ENCODE measurements around the gene MTFP1.
"Not testable (repeated sequence)": the region's sequence is repeated elsewhere in the genome, so short reads cannot be mapped to it uniquely, and the experiment has no call there.

The MTFP1 gene

DNA sequence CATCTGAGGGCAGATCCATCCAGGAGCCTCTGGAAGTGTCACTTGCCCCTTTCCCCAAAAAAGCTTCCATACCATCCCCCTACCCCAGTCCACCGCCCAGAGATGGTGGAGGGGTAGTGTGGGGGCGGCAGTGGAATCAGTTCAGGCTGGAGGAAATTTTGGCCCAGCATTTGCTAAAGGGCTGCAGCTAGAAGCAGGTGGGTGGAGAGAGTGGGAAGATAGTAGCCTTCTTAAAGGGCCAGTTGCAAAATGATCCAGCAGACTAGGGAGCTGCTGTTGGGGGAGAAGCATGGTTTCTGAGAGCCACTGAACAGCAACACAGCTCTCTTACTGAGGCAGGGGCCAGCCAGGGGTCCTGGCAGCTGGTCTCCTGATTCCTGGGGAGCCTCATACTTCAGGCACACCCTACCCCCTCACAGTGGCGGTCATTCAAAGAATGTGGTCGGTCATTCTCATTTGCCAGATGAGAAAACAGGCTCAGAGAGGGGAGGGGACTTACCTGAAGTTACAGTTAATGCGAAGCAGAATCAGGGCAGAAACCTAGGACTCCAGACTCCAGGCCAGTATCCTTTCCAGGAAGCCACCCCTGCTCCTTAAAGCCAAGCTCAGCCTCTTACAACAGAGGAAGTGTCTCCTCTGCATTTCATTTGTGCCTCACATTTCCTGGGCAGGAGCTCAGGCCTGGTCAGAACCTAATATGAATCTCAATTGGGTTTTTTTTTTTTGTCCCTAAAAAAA, 23.4 kb upstream of the MTFP1 start:
- no peak for DNase-seq

DNA sequence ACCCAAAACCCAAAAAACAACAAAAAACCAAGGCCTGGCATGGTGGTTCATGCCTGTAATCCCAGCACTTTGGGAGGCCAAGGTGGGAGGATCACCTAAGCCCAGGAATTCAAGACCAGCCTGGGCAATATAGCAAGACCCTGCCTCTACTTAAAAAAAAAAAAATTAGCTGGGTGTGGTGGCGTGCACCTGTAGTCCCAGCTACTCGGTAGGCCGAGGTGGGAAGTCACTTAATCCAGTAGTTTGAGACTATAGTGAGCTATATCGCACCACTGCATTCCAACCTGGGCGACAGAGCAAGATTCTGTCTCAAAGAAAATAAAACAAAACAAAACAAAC, 22.8 kb upstream of the MTFP1 start:
- not testable (repeated sequence) for DNase-seq

DNA sequence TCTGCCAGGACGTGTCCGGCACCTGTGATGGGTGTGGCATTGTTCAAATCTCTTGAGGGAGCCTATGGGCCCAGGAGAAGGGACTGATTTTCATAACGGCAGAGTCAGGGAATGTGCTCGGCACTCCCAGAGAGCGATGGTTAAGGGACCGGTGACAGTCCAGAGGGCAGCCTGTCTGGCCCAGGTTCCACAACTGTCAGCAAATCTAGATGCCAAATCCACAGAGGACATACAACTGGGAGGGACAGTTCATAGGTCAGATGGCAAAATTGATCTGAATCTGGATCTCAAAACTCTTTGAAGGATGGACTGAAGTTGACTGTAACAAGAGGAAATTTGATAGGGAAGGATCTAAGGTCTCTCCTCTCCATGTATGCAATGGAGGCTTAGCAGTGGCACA, 21.3 kb upstream of the MTFP1 start:
- DNase-seq: no peak

DNA sequence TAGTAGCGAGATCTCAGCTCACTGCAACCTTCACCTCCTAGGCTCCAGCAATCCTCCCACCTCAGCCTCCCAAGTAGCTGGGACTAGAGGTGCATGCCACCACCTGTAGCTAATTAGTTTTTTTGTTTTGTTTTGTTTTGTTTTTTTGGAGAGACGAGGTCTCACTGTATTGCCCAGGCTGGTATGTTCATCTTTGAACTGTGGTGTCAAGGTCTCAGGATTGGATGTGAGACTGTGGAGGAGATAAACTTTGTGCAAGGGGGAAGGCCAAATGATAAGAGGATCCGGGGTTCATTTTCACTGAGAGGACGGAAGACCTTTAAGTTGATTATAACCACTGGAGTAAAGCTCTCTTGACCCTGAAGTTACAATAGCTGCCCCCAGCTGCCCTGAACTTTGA, 19.8 kb upstream of the MTFP1 start:
- DNase-seq: no peak

DNA sequence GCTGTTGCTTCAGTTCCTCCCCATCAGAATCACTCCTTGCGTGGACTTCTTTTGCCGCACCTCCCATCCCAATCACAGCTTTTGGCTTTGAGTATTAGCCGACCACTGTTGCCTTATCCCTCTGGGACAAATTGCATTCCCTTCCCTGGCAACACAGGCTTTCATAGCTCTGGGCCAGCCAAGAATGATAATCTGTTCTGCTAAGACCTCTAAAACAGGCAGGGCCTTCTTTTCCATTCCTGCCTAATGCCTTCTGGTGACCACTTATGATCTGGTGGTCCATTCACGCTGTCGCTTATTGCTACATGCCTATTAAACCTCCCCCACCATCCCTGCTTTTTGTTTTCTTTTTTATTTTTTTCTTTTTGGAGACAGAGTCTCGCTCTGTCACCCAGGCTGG, 19.2 kb upstream of the MTFP1 start:
- no peak for DNase-seq

DNA sequence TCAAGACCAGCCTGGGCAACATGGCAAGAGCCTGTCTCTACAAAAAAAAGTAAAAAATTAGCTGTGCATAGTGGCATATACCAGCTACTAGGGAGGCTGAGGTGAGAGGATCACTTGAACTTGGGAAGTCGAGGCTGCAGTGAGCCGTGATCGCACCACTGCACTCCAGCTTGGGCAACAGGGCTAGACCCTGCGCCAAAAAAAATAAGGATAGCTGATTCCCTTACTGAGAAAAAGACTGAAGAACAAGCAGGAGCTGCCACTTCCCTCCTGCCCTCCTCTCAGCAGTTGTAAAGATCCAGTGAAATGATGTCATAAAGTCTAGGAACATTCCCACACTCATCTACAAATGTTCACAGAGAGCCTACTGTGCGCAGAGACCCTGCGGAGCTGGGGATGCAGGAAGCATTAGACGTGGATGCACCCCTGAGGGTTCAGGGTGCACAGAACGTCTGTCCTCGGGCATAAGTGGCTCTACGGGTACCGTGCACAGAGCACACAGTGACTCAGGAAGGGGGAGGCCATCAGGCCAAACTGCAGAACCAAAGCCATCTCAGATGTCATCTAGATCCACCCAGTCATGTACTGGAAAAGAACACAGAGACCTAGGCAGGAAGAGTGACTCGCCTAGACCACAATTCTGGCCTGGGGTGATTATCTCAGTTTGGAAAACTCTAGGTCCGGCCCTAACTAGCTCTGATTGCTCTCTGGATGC, 17.0 kb upstream of the MTFP1 start:
- no peak for DNase-seq

DNA sequence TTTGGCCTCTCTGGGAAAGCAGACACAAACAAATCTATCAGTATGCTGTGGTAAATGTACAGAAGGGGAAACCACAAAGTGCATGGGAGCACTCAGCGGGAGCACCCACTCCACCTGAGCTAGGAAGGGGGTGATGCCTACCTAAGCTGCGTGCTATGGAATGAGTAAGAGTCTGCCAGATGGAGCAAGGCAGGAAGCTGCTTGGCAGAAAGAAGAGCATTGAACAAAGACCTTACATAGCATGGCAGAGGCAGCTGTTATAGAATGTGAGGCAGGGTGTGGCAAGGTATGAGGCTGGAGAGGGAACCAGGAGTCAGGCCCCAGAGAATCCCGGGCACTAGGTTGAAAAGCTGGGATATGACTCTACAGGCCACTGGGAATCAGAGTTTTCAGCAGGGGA, 13.8 kb upstream of the MTFP1 start:
- no peak for DNase-seq

DNA sequence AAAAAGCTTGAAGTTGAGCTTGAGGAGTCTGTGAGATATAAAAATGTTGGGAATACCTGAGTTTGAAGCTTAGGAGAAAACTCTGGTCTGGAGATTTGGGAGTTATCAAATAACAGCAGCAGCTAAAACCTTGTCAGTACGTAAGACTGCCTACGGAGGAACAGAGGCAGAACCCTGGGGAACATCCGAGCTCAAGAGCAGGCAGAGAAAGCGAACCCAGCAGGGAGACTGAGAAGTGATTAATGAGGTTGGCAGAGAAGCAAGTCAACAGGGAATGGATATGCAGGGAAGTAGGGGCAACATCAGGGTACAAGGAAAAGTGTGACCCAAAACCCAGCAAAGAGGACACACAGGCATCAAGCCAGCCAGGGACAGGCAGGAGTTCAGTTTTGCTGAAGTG, 12.6 kb upstream of the MTFP1 start:
- DNase-seq: no peak

DNA sequence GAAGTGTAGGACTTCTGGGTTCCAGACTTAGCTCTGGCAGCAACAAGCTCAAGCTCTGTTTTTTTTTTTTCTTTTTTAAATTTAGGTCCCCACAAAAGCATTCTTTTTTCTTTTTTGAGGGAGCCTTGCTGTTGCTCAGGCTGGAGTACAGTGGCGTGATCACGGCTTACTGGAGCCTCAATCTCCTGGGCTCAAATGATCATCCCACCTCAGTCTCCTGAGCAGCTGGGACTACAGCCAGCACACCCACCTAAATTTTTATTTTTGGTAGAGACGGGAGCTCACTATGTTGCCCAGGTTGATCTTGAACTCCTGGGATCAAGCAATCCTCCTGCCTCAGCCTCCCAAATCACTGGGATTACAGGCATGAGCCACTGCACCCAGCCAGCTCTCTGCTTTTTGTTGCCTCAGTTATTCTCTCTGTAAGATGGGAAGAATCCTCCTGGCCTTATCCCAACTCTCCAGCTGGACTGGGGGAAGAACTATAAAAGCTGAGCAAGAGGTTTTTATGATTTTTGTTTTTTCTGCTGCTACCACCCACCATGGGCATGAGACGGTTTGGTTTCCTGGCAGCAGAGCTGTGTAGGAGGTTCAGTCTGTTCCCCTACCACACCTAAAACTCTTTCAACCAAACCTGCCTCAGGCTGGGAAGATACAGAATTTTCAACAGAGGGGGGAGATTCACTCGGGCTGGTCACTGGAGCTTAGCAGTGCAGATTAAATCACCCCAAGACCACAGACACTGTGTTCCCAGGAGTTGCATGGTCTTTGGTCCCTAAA, 11.6 kb upstream of the MTFP1 start:
- peak in 1 of 2 donors; percentile 33 for DNase-seq

DNA sequence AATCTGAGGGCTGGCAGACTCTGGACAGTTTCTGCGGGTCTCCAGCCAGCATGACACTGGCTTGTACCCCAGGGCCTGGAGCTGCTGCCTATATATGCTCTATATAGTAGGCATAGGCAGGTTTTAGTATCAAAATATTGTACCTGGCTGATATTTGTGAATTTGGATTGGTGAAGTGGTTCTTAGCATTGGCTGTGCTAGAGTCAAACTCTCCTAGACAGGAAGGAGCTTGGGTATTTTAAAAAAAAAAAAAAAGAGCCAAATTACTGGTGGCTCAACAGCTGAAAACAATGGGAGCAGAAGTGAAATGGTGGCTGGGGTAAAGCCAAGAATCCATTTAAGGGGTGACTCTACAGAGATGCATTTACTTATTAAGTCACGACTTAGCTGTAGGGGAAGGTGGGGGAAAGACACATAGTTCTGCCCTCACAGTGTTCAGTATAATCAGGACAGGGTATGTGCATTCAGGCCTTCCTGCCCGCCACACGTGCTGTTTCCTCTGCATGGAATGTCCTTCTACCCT, 11.0 kb upstream of the MTFP1 start:
- no peak for DNase-seq

DNA sequence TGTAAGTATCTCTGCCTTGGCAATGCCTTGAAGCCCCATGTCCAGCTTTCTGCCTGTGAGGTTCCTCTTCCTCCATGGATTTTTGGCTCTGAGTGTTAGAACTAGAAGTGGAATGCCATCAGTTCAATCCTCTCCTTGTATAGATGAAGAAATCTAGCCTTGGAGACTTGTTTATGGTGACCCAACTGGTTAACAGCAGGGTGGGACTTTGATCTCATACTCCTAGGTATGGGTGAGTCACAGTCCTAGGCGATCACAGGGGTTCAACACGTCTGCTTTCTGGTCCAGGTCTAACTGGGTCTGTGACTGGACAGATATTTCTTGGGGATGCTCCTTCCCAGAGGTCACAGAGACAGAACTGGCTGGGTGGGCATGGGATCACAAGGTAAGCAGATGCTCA, 9.2 kb upstream of the MTFP1 start:
- no peak for DNase-seq

DNA sequence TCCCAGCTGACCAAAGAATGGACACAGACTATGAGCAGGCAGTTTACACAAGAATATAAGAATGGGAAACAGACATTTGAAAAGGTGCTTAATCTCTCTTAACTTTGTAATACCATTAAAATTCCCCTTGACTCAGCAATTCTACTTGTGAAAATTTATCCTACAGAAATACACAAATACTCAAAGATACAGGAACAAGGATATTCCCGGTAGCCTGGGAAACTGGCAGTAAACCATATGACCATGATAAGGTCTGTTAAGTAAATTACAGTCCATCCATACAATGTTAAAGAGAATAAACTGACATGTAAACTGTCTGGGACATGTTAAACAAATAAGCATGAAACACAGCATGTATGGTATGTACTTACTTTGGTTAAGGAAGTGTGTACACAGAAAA, 8.7 kb upstream of the MTFP1 start:
- no peak for DNase-seq

DNA sequence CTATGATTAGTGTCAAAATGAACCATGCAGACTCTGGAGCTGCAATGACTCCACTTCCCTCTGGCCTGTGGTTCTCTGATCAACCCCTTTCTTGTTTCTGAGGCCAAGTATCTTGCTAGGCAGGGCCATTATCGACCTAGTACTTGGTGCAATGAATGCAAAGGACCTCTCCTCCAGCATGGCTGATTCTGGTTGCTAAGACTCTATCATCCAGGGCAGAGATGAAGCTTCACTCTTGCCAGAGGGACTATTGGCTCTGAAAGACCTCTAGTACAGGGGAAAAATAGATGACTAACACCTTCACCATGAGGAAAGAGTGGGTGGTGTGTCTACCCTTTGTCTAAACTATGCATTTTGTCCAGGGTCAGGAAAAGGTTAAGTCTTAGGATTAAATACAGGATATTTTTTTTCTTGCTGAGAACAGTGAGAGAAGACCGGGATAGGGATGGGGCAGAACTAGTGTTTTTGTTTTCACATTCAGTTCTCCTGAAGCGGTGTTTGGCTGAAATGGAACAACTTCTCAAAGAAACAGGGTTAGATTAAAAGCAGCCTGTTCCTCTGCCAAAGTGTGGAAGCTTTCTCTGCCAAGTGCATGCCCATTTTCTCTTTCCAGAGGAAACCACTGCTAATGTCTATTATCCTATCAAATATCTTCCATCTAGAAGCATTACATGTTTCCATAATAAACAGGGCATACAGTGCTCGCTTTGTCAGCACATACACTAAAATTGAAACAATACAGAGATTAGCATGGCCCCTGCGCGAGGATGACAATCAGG, 5.0 kb upstream of the MTFP1 start:
- DNase-seq: no peak

DNA sequence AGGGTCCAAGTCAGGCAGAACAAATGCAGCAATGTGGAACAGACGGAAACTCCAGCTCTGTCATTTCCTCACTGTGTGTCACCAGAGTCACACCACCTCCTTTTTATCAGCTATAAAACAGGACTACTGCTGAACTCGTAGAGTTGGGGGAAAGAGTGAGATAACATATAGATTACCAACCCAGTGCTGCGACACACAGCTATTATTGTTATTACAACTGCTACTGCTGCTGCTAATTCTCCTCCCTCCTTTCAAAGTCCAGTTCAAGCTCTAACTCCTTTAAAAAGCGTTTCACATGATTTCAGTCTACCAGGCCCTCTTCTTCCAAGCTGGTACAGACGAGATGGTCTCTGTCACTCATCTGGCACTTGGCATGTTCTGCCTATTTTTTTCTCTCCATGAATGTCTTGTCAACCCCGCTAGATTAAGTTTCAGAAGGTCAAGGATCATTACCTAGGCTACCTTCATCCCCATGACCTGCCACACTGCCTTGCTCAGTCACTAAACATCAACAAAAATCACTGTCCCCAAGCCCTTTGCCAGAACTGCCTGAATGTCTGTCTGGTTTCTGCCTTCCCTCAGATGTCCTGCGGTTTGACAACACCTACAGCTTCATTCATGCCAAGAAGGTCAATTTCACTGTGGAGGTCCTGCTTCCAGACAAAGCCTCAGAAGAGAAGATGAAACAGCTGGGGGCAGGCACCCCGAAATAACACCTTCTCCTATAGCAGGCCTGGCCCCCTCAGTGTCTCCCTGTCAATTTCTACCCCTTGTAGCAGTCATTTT, 3.7 kb upstream of the MTFP1 start:
- no peak for DNase-seq

DNA sequence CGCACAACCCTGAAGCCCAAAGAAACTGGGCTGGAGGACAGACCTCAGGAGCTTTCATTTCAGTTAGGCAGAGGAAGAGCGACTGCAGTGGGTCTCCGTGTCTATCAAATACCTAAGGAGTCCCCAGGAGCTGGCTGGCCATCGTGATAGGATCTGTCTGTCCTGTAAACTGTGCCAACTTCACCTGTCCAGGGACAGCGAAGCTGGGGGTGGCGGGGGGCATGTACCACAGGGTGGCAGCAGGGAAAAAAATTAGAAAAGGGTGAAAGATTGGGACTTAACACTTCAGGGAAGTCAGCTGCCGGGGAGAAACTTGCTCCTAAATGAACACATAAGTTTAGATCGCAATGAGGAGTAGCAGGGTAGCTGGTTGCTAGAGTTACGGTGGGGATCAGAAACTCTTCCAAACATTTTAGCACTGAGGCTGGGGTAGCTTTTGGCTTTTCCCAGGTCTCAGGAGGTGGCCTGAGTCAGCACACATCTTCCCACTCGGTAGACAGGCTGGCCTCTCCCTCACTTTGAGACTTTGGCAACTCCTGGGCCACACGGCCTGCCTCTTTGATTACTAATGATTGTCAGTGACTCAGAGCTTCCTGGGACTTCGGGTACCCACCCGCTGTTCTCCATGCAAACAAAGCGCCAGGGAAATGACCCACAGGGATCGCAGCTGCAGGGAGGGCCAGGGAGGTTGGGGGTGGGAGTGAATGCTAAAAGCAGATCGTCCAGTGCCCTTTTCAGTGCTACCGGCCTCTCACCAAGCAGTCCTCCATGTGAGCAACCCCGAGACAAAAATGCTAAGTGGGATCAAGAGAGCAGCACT, 2.9 kb upstream of the MTFP1 start:
- DNase-seq: peak in 1 of 2 donors; percentile 64

DNA sequence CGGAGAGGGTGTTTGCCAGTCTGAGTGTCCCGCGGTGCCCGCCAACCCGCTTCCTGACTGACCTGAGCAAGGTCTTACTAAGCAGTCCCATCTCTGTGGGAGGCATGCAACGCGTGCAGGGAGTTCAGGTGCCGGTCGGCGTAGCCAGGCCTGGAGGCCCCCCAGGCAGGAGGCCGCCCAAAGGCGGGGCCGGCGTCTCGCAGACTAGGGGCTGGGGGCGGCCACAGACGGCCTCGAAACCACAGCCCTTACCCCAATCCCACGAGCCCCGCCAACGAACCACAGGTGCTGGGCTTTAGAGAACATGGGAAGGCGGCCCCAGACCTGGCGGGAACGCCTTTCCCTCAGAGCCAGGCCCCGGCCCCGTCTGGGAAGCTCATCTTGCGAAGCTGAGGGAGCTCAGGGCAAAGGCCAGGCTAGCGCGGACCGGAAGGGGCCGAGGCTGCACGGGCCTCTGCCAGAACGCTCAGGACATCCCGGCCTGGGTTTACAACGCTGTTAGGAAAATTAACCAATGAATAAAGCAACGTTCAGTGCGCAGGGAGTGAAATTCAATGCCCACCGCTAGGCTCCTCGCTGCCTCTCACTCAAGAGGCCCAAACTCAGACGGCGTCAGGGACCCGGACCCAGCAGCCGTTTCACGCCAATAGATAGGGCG, 2.1 kb upstream of the MTFP1 start:
- DNase-seq: peak in 1 of 2 donors; percentile 68

DNA sequence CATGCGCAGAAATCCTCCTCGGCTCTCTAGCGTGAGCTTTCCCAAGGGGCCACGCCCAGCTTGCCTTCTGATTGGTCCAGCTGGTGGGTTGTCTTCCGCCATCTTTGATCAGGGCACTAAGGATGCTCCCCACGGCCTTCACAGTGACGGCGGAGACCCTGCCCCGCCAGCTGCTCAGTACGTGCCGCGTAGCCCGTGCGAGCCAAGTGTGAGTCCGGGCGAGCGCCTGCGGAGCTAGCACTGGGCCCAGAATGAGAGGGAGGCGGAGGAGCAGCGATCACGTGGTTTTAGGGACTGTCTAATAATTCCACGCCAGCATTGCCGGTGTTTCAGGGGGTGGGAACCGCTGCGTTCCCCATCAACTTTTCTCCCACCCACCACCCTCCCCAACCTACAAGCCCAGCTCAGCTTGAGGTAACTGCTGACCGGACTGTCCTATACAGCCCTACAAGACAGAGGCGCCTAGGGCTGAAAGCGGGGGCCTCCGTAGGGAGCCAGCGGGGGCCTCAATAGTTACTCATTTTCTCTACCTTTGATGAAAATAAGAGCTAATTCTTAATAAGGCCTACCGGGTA, 1.5 kb upstream of the MTFP1 start:
- peak; percentile 99 for DNase-seq

DNA sequence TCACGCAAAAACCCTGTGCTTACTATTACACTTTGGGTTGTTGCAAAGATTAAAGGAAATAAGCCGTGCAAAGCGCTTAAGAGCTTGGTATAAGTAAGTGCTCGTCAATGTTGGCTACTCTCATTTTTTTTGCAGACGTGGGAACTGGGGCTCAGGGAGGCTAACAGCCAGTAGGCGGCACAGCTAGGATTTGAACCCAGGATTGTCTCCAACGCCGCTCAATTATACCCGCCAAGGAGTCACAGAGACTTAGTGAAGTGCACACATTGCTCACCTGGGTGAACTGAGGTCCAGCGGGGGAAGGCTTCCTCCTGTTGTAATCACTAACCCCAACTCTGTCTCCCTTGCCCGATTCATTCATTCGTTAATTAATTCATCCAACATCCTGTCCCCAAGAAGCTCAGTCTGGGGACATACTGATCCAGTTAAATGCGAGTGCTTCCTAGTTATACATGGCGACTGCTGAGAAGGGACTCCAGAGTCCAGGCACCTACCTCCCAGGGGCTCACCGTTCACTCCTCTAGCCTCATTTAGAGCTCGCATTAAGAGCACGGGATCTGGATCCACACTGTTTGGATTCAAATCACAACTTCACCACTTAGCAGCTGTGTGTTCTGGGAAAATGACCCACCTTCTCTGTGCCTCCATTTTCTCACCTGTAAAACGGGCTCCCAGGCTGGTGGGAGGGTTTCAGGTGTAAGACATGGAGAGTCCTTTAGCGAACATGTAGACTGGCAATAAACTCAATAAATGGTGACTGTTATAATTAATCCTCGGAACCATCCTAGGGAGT, 838 bp upstream of the MTFP1 start:
- no peak for DNase-seq

DNA sequence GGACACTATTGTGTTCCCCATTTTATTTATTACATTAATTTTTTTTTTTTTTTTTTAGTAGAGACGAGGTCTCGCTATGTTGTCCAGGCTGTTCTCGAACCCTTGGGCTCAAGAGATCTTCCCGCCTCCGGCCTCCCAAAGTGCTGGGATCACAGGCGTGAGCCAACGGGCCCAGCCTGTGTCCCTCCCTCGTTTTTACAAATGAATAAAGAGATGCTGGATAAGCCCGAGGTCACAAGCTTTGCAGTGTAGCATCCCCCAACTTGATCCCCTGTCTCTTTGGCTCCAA, 297 bp upstream of the MTFP1 start:
- no peak for DNase-seq

Measured in hippocampal formation (tissue), 2 donors.